SHP77 (cell line): Measurements from ENCODE around the gene MLNR.
A peak's percentile ranks its signal among the peaks of the same experiment; 100 is the strongest.

Experiments used
- DNase-seq, 2 experiments: peaks; one replicate each; lab custom pipeline; 2025; lab: John Stamatoyannopoulos, UW

MLNR gene, protein sequence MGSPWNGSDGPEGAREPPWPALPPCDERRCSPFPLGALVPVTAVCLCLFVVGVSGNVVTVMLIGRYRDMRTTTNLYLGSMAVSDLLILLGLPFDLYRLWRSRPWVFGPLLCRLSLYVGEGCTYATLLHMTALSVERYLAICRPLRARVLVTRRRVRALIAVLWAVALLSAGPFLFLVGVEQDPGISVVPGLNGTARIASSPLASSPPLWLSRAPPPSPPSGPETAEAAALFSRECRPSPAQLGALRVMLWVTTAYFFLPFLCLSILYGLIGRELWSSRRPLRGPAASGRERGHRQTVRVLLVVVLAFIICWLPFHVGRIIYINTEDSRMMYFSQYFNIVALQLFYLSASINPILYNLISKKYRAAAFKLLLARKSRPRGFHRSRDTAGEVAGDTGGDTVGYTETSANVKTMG

DNA sequence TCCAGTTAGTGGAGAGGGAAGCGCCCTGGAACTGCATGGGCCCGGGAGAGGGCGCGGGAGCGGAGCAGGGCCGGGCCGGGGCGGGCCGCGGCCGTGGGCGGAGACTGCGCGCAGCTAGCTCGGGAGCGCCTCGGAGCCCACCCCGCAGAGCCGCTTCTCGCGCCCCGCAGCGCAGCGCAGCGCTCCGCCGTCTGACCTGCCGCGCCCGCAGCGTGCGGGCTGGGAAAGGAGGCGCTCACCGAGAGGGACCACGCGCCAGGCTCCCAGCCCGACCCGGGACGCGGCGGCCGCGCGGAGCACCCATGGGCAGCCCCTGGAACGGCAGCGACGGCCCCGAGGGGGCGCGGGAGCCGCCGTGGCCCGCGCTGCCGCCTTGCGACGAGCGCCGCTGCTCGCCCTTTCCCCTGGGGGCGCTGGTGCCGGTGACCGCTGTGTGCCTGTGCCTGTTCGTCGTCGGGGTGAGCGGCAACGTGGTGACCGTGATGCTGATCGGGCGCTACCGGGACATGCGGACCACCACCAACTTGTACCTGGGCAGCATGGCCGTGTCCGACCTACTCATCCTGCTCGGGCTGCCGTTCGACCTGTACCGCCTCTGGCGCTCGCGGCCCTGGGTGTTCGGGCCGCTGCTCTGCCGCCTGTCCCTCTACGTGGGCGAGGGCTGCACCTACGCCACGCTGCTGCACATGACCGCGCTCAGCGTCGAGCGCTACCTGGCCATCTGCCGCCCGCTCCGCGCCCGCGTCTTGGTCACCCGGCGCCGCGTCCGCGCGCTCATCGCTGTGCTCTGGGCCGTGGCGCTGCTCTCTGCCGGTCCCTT is at the start of gene MLNR:
TSS of gene MLNR (plus strand) at position 303 of the 820 bp plus-strand sequence. CDS start at position 303, 0 bp downstream.
- no peak for DNase-seq

DNA sequence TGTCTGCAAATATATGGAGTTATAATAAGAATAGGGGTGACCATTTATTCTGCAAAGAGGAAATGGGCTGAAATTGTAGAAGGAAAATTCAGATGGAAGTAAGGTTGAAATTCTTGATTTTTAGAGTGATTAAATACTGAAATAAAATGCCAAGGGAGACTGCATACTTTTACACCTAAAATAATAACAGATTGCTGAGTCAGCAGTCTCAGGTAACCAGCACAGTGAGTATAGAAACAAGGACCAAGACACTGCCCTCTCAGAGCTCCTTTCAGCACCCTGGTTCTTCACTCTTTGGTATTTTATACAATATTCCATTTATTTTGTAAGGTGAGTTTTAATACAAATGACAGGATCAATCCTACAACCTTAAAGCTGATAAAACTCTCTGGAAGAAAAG is 48.8 kb upstream of the MLNR start:
- DNase-seq = no peak

DNA sequence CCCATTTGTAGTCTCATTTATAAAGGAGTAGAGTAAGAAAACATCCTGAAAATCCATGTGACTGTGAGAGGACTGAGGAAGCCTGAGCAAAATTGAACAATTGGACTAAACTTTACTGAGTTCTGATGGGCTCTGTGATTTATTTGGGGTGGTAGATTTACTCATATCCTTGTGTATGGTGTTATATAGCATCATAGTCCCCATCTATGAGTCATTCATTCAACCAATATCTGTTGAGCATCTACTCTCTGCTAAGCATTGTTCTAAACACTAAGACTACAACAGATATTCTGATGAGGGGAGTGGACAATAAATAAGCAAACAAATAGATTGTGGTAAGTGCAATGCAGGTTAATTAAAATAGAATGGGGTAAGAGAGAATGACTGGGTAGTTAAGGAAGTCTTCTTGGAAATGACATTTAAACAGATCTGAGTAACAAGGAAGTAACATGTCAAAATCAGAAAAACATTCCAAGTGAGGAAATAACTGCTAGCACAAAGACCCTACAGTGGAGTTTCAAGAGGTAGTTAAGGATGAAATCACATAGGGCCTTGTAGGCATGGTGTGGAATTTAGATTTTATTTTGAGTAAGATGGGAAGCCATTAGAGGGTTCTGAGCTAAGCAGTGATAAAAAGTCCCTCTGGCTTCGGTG is 36.3 kb upstream of the MLNR start:
- DNase-seq = no peak

DNA sequence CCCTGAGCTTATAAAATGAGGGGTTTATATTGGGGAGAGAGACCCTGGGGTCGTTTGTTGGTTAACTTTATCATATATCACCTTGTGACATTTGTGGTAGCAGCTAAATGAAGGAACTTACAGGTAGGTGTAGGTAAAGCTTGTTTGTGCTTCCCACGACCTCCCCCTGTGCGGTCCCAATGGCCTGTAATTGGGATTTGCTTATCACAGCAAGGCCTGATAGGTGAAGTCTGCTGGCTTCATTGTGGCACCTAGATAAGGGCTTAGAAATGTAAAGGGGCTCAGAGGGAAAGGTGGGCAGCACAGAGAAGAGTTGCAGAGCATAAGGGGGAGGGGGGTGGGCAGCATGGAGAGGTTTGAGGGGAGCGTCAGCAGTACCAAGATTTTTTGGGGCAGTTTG is 35.5 kb upstream of the MLNR start:
- DNase-seq = no peak

DNA sequence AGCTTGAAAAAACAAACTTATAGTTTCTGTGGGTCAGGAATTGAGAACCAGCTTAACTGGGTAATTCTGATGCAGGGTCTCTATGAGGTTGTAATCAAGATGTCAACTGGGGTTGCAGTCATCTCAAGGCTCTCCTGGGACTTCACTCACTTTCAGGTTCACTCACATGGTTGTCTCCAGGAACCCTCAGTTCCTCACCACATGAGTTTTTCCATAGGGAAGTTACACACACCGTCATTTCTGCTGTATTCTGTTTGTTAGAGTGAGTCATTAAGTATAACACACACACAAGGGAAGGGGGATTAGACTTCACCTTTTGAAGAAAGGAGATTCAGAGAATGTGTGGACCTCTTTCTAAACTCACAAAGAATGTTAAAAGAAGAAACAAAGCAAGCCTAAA is 34.9 kb upstream of the MLNR start:
- DNase-seq = no peak

DNA sequence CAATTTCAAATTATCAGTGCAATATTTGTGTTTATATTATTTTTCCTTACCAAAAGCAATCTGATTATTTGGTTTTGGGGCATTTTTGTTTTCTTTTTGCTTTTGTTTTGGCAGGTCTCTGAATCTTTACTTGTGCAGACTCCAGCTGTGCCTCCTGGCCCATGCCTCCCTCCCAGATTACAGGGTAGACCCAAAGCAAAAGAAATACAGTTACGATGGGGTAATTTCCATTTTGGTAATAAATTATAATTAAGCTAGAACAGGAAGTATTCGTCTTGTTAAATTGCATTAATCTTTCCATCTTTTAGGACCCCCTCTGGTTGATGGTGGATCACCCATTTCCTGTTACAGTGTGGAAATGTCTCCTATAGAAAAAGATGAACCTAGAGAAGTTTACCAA is 29.2 kb upstream of the MLNR start:
- no peak for DNase-seq

DNA sequence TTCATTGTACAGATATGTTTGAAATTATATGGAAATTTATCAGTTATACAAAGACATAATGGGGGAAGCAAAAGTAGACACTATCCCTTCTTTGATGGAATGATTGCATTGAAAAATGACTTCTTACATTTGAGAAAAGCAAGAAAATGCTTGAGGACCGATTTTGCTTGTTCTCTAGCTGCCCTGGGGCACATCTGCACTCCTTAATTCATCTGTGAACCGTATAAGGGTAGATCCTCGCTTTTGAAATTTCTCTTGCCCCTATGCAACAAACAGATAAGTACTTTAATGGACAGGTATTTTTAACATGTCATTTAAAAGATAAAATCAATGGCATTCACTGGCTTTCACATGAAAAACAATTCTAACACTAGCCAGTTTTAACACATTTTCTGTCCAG is 13.5 kb upstream of the MLNR start:
- no peak for DNase-seq

DNA sequence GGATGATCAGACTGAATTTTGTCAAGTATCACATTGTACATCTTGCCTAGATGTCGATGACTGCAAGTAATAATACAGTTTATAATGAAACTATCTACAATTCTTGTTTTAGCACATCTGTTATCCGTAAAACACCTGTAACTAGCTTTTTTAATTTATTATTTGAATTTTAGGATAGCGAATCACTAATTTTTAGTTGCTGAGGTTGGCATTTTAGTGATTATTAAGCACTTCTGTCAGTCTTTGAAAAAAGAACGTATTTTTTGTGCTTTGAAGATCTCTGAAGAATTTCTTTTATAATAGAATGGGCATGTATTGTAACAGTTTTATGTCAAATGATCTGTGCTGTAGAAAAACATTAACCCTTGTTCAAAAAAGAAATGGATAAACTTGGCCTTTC is 11.5 kb upstream of the MLNR start:
- DNase-seq = no peak

DNA sequence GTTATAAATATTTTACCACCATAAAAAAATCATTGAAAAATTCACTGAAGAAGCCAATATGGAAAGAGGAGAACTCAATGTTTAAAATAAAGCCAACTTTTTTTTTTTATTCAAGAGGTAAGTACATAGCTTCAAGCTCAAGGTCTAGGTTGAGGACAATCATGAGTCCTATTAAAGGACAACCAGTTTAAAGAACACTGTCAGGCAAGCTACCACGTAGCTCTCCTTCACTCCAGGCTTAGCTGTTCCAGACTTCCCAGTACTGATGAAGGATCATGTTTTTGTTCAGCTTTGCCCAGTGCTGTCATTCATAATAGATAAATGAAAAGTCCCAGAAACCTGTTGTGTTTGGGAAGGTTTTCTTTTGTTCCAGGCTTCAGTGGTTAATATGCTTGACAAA is 10.0 kb upstream of the MLNR start:
- DNase-seq = no peak

DNA sequence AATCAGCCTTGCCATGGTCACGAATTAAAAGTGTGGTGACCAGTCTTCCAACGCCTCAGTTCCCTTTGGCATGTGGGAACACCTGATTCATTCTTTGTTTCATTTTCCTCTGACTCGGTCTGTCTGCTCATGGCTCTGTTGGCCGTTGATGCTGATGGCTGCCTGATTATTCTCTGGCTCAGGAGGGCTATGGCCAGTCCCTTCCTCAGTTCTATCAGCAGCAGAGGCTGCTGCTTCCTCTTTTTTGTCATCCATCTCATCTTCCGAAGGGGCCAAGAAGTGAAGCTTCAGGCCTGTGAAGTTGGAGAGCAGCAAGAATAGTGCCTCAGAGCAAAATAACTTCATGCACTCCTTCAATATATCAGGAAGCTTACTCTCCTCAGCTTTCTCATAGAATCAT is 9.5 kb upstream of the MLNR start:
- no peak for DNase-seq

DNA sequence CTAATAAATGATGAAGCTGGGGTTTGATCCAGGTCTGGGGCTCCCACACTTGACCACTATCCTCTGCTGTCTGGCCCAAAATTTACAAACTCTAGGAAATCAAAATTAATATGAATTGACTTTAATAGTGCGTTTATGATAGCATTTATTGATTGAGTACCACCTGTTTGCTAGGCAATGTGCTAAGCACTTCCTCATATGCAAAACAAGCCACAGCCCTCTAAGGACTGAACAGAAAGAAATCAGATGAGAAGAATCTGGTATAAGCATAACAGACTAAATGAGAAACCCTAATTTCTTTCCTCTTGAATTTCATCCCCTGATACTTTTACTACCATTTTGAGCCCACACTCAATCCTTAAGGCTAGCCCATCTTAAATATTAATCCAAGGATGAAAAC is 6.6 kb upstream of the MLNR start:
- DNase-seq = no peak

DNA sequence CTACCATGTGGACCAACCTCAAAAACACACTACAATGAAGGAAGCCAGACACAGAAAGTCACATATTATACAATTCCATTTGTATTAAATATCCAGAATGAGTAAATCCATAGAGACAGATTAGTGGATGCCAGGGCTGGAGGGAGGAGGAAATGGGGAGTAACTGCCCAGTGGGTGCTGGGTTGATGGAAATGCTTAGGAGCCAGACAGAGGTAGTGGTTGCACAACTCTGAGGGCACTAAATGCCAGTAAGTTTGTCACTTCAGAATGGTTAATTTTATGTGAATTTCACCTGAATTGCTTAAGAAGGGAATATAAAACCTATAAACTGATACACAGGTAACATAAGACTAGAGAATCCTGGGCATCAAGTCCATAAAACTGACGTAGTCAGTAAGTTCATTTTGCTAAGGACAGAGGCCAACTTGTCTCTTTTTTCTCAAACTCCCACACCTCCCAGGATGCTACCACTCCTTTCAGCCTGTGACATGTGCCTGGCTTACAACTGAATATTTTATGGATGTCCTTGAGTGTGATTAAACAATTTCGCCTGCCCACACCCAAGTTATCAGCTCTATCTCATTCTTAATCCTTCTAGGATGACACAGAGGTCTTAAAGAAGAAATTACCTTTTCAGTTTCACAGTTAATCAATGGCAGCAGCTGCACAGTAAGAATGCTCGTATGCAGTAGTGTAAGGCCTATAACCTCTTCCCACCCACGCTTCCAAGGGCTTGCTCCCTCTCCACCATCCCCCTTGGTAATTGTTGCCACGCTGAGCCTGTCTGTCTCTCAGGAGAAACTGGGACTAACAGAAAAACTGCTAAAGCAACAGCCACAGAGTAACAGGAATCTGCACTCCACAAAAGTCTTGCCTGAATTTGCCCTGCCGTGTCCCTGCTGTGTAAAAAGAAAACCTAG is 5.9 kb upstream of the MLNR start:
- DNase-seq = no peak

DNA sequence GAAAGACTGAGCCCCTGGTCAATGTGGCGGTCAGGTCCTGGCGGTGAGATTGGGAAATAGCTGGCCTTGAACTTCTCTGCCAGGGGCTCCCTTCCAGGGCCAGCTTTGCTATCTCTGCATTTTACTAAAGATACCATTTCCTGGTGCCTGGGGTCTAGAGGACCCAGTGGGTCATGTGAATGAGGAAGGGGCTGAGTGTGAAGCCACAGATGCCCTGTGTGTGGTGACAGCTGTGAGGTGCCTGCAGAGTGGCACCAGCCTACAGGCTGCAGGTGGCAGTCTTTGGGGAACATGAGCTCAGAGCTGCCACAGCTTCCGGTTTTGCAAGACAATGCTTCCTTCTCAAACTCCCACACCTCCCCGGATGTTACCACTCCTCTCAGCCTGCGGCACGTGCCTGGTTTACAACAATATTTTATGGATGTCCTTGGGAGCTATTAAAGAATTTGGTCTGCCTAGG is 5.2 kb upstream of the MLNR start:
- peak; percentile 25 to 41 for DNase-seq

DNA sequence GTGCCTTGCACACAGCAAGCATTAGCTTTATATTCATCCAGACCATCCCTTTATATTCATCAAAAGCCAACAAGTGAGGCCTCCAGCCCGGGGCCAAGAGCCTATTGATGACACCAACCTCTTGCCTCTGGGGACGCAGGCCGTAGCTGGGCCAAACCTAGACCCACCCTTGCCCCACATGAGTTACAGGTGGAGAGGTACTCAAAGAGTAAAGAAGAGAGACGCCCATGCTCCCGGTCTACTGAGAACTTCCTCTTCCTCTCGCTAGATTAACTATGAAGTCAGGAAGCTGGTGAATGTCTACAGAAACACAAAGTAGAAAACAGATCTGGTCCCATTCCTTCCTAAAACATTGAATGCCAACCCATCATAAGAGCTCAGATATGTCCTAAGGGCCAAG is 3.8 kb upstream of the MLNR start:
- DNase-seq = no peak

DNA sequence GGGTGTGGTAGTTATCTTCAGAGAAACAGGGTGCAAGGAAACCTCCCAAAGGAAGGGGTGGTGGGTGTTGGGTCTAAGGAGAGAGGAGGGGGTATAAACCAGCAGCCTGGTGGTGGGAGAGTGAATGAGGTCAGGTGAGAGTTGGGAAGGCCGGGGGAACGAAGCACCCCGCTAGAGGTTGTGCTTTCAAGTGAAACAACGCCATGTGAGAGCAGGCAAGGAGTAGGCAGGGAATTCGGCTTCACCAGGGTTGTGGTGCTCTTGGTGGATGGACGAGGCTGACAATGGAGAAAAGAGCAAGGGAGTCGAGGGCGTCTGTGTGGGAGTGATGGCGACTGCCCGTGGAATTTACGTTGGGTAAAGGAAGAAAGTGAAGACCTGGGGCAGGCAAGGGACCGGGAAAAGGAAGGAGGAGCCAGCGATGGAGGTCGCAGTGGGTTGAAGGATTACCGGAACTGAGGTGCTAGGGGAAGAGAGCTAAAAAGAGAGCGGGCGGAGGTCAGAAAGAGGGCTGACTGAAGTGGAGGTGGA is 2.1 kb upstream of the MLNR start:
- no peak for DNase-seq

DNA sequence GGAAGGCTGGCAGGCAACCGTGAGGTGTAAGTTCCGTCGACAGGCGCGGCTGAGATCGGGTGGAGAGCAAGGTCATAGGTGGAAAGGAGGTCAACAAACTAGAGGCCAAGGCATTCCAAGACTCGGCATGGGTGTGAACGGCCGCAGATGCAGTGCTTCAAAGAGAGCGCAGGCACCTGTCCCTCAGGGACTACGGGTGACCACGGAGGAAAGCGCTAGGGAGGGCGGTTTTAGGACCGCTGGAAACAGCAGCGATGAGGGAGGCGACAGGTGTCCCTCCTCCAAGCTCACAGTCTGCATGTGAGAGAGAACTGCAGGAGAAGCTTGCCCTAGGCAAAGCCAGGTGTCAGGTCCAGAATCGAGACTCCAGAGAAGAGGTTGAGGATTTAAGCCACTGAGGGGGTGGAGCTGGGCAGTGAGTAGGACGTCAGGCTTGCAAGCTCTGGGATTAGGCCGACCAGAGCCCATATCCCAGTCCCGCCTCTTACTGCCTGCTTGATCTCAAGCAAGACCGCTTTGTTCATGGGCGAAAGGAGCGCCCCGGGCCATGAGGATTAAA is 1.6 kb upstream of the MLNR start:
- no peak for DNase-seq

DNA sequence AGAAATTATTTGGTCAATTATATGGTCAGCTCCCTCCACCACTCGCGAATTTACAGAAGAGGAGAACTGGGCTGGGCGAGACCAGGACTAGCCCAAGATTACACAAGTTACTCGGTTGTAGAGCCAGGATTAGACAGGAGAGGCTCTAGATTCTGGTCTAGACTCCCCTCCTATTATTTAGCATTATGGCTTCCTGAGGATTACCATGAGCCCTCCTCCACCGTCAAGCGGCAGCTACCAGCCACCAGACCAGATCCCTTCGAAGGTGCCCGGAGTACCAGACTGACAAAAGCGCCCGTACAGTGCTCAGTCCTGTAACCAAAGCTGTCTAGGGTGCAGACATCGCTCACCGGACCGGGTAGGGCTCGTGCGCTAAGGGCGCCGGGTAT is 497 bp upstream of the MLNR start:
- DNase-seq = no peak

DNA sequence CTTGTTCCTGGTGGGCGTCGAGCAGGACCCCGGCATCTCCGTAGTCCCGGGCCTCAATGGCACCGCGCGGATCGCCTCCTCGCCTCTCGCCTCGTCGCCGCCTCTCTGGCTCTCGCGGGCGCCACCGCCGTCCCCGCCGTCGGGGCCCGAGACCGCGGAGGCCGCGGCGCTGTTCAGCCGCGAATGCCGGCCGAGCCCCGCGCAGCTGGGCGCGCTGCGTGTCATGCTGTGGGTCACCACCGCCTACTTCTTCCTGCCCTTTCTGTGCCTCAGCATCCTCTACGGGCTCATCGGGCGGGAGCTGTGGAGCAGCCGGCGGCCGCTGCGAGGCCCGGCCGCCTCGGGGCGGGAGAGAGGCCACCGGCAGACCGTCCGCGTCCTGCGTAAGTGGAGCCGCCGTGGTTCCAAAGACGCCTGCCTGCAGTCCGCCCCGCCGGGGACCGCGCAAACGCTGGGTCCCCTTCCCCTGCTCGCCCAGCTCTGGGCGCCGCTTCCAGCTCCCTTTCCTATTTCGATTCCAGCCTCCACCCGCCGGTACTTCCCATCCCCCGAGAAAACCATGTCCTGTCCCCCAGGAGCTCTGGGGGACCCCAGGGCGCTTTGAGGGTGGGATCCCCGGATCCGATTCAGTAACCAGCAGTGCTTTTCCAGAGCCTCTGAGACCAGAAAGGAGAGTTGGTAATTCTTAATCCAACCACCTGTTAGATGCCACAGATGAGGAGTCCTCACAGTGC is 885 bp downstream of the MLNR start:
- no peak for DNase-seq

DNA sequence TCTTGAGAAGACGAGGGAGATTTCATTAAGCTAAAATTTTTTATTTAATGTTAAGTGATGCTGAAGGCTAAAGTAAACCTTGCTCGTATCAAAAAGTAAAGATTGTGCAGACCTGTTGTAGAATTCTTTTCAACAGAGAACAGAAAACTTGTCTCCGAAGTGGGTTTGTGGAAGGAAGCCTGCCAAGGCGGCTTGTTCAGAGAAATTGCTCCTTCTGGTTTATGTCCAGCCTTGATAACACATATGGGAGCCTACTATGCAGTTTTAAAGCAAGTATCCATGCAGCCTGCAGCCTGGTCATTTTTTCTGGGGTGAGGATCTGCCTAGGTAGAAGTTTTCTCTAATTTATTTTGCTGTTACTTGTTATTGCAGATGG is 1.4 kb downstream of the MLNR start:
- DNase-seq = no peak

DNA sequence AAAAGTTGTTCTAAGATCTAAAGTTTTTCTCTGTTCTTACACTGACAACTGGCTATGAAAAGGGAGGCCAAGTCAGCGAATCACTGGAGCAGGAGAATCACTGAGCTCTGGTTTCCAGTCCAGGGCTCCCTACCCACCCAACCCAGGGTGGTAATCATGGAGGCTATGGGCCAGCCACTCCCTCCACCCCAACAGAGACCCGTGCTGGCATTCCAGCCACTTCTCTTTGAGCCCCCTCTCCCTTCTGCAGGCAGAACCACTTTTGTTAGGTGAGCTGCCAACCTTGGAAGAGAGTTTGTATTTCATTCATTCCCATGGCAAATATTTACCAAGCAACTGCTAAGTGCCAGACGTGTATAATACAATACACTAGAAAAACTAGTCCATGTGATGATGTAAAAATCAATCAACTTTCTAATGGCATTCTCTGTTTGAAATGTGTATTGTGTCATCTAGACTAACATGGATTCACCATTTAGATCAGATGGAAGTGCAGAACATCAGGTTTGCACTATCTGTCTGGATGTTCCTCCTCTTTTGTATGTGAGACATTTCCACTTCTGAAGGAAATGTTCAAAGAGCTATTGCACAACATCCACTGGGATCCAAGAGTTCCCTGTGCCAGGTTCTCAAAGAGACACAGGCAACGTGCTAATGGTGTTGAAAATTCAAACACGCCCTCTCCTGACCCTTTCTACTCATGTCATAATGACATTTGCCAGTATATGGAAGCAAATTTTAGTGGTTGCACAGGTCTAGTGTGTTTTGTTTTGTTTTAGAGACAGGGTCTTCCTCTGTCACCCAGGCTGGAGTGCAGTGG is 5.3 kb downstream of the MLNR start:
- DNase-seq = no peak
